Uterus (tissue), 2 donors: ENCODE results near the gene WASF2.

Experiments
- POLR2A ChIP-seq, 2 donors: fragments of 450-650 bp; IDR thresholded peaks; one replicate each; pipeline ENCODE4 v1.6.1; 2016; ENCODE audit warnings: antibody characterized with exemption in 2 of 2, mild to moderate bottlenecking in 1 of 2, moderate library complexity in 1 of 2
- TF ChIP-seq, protein P1 (sequence below), 4 experiments: fragments of 200-600 bp in 2 of 4; fragments of 450-650 bp in 2 of 4; sonication (generic) in 2 of 4; IDR thresholded peaks; one replicate each; pipeline ENCODE4 v1.5.1; 2016 to 2019; ENCODE audit warnings: antibody characterized with exemption in 4 of 4, mild to moderate bottlenecking in 2 of 4, moderate library complexity in 1 of 4

GRCh38 chr1:27509127-27510080, 19.4 kb upstream of the WASF2 start:
- TF ChIP-seq, protein P1, sequence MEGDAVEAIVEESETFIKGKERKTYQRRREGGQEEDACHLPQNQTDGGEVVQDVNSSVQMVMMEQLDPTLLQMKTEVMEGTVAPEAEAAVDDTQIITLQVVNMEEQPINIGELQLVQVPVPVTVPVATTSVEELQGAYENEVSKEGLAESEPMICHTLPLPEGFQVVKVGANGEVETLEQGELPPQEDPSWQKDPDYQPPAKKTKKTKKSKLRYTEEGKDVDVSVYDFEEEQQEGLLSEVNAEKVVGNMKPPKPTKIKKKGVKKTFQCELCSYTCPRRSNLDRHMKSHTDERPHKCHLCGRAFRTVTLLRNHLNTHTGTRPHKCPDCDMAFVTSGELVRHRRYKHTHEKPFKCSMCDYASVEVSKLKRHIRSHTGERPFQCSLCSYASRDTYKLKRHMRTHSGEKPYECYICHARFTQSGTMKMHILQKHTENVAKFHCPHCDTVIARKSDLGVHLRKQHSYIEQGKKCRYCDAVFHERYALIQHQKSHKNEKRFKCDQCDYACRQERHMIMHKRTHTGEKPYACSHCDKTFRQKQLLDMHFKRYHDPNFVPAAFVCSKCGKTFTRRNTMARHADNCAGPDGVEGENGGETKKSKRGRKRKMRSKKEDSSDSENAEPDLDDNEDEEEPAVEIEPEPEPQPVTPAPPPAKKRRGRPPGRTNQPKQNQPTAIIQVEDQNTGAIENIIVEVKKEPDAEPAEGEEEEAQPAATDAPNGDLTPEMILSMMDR (IDR thresholded peaks at IDR 0.05) = no peak
- no peak for TF ChIP-seq POLR2A (IDR thresholded peaks at IDR 0.05)
